ENCODE measurements around the gene EFNA3.
A peak's percentile ranks its signal among the peaks of the same experiment; 100 is the strongest.

EFNA3 gene

GRCh38 chr1:155048449-155049334, 29.9 kb upstream of the EFNA3 start:
- DNase-seq: no peak

- no peak for DNase-seq
These were observed 28.7 kb upstream of the EFNA3 start for GRCh38 chr1:155049651-155050559.

DNA sequence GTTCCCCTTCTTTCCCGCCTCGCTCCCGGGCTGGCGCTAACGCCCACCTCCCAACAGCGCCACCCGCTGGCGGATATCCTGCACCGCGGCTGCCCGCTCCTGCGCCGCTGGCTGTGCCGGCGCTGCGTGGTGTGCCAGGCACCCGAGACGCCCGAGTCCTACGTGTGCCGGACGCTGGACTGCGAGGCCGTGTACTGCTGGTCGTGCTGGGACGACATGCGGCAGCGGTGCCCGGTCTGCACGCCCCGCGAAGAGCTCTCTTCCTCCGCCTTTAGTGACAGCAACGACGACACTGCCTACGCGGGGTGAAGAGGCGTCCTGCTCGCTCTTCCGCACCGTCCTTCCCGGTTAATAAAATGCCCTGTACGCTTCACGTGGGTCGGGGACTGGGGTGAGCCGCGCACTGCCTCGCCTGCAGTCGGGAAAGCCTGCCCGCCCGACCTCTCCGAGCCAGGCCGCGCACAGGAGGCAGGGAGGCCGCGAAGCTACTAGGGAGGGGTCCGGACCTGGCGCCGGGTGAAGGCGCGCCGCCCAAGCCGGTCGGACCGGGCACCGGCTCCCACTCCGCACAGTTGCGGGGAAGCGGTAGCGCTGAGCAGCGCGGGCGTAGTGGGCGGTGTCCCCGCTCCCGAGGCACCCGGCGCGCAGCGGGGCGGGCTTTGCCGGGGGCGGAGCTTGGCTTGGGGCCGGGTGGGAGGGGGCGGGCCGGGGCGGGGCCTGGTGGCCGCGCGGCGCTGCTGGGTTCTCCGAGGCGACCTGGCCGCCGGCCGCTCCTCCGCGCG, 27.9 kb upstream of the EFNA3 start, which contains the start of gene ADAM15:
Gene ADAM15 (plus strand): TSS at position 757 of the 782 bp plus-strand sequence. CDS start 71 bp downstream, outside the sequence.
- peak; percentile 93 to 97 (median 96) for DNase-seq

- DNase-seq: no peak
These were observed 27.3 kb upstream of the EFNA3 start for GRCh38 chr1:155051342-155051776.

DNA sequence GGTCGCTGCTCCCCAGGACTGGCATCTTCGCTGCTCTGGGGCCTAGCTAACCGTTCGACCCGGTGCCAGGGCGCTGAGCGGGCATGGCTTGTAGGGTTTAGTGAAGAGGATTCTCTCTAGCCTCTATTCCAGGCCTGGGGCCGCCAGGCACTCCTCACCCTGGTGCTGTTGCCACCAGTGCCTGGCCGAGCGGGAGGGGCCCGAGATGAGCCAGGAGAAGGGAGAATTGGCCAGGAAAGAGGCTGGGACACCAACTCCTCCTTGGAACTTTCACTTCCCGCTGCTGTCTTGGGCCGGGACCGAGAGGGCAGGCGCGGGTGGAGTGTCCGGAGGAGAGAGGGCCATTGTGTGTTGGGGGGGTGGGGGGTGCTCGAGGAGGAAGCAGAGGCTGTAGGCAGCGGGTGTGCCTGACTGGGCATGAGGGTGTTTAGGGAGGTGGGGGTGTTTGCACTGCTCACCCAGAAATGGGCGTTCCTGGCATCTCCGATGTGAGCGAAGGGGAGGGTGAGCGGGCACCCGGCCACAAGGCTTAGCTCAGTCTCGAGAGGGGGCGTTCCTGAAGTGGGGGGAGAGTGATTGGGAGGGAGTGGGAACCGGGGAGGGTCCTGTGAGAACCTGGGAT, 26.7 kb upstream of the EFNA3 start:
- DNase-seq: peak; percentile 41 to 74 (median 65)

DNA sequence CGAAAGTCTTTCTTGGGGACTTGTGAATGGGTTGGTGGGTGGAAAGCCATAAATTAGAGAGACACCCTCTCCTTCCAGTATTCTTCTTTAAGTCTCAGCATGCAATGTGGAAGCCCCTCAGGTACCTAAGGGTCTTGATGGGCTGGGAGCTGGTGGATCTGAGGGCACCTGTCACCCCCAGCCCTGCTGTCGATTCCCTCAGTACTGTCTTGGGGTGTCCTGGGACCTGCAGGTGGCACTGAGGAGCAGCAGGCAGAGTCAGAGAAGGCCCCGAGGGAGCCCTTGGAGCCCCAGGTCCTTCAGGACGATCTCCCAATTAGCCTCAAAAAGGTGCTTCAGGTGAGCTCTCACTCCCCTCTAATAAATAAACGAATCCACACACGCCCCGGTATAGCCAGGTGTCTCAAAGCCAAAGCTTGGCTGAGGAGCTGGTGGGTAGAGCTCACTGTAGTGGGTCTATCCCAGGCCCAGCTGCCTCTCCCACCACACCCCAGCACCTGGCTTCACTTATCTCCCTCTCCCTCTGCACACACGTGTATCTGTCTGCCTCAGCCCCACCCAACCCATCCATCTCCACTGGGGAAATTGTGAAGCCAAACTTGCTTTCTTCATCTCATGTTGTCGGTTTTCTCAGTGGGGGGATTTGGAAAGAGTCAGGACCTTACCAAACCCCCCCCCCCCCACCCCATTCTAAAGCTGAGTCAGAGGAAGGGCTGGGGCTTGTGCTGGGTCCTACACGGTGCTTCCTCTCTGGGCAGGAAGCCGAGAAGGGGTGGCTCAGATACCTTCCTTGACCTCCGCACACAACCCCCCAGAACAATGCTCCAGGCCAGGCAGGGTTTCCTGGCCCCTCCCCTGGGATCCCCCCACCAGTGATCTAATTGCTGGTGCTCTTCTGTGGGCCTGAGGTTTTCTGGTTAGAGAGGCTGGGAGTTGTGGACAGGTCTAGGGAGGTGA, 25.9 kb upstream of the EFNA3 start:
- peak in 3 of 4 experiments; percentile 28 to 59 (median 38) for DNase-seq

- DNase-seq: no peak
These were observed 25.0 kb upstream of the EFNA3 start for GRCh38 chr1:155053531-155054105.

GRCh38 chr1:155057104-155057503, 21.5 kb upstream of the EFNA3 start:
- no peak for DNase-seq

DNA sequence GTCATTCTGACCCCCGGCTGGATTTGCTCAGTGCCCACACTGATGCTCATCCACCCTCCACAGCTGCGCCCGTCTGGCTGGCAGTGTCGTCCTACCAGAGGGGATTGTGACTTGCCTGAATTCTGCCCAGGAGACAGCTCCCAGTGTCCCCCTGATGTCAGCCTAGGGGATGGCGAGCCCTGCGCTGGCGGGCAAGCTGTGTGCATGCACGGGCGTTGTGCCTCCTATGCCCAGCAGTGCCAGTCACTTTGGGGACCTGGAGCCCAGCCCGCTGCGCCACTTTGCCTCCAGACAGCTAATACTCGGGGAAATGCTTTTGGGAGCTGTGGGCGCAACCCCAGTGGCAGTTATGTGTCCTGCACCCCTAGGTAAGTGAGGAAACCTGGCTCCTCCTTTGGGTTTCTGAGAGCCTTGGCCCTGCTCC, 20.8 kb upstream of the EFNA3 start:
- no peak for DNase-seq

DNA sequence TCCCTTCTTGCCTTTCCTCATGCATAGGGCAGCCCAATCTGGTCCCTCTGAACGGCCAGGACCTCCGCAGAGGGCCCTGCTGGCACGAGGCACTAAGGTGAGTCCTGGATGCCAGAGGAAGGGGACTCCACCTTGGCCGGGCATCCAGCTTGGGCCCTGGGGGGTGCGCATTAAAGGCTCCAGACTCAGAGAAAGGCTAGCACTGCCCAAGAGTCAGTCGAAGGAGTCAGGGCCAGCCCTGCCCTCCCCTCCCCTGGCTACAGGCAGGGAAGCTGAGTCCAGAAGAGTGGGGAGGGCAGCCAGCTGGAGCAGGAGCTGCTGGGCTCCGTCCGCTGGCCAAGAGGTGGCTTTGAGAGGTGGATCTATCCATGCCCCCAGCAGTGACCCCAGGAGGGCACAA, 17.9 kb upstream of the EFNA3 start:
- no peak for DNase-seq

GRCh38 chr1:155061381-155062150, 17.1 kb upstream of the EFNA3 start:
- DNase-seq: peak; percentile 82 to 91 (median 87)

GRCh38 chr1:155062151-155062686, 16.4 kb upstream of the EFNA3 start:
- no peak for DNase-seq

GRCh38 chr1:155062702-155063411, 15.8 kb upstream of the EFNA3 start:
- peak; percentile 60 to 79 (median 70) for DNase-seq

DNA sequence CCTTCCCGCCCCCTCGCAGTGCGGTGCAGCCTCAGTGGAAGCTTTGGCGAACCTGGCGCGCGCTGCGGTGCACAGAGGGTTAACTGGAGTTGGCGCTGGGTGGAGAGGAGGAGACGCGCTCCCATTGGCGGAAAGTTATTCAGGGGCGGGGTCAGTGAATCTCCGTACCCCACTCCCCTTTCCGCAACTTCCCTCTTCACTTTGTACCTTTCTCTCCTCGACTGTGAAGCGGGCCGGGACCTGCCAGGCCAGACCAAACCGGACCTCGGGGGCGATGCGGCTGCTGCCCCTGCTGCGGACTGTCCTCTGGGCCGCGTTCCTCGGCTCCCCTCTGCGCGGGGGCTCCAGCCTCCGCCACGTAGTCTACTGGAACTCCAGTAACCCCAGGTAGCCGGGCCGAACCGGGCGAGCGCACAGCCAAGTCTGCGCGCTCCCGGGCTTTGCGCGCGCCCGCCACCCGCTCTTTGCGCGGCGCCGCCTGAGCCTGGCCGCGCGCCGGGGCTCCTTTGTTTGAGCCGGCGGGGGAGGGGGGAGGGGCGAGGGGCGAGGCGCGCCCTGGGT, 15.0 kb upstream of the EFNA3 start, which contains the start of gene EFNA4:
Gene EFNA4 (plus strand): TSS at position 191 of the 561 bp plus-strand sequence. CDS start 84 bp downstream, at position 275.
- DNase-seq: peak; percentile 82 to 91 (median 88)

GRCh38 chr1:155064111-155064831, 14.4 kb upstream of the EFNA3 start:
- DNase-seq: no peak

GRCh38 chr1:155064832-155065429, 13.7 kb upstream of the EFNA3 start:
- DNase-seq: no peak

DNA sequence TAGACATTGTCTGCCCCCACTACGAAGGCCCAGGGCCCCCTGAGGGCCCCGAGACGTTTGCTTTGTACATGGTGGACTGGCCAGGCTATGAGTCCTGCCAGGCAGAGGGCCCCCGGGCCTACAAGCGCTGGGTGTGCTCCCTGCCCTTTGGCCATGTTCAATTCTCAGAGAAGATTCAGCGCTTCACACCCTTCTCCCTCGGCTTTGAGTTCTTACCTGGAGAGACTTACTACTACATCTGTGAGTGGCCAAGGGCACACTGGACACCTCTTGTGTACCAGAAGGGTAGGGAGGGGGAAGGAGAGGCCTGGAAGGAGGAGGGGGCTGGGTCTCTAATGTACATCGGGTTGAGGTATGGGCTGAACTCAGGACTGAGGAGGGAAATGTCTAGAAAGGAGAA, 11.9 kb upstream of the EFNA3 start:
- DNase-seq: no peak
